ENCODE results near the gene PABPC1L2A.
"Not testable (repeated sequence)": the region's sequence is repeated elsewhere in the genome, so short reads cannot be mapped to it uniquely, and the experiment has no call there.

PABPC1L2A gene

DNA sequence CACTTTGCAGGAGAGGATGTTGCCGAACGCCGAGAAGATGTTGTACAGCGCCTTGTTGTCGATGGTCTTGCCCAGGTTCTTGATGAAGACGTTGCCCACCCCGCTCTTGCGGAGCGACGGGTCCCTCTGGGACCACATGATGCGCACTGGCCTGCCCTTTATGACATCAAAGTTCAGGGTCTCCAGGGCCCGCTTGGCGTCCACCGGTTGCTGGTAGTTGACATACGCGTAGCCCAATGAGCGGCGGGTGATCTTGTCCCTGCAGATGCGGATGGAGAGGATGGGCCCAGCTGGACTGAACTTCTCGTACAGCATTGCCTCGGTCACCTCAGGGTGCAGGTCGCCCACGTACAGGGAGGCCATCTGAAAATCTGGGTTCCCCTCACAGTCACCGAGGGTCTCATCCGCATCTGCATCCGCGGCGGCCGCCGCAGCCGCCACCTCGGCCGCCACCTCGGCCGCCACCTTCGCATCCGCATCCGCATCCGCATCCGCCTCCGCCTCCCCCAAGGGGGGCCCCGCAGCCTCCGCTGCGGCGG lies at the start of gene PABPC1L2A:
Gene PABPC1L2A (minus strand): TSS at position 489 of the 539 bp plus-strand sequence. CDS start 126 bp downstream, at position 363.
- not testable (repeated sequence) for DNase-seq

DNA sequence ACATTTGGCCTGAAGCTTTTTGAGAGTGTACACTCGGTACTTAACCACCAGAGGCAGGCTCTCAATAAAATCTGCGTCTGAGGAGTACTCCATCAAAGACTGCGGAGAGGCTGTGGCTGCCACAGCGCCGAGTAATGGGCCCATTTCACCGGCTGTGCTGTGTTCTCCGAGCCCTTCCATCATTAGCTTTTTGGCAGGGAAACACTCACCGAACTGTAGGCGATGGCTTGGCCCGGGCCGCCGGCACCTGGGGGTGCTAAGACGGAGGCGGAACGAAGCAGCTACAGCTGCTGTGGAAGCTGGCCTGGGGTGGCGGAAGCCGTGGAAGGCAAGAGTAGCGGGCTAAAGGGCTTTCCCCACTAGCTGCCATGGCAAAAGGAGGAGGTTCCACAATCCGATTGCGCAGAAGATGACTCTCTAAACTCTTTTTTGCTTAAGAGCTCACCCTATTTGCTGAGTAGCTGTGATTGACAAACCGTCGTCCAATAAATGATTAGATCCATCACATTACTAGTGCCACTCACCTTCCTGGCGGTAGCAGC lies 48.5 kb upstream of the PABPC1L2A start:
- DNase-seq: peak in 1 of 2 donors; percentile 17

DNA sequence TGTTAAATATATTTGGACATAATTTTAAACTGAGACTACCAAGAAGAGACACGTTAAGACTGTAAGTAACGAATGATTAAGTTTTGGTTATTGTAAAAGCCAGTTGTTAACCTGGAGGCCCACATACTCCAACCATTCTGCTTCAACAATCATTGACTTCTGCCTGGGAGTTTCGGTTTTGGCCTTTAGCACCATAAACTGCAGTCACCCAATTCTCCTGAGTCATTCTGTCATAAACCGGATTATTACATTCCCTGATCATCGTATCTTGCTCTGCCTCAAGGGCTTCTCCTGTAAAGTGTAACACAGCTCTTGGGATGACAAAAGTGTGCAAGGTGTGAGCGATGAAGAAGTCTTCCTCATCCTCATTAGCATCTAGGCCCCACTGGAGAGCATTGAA lies 46.9 kb upstream of the PABPC1L2A start:
- no peak for DNase-seq

DNA sequence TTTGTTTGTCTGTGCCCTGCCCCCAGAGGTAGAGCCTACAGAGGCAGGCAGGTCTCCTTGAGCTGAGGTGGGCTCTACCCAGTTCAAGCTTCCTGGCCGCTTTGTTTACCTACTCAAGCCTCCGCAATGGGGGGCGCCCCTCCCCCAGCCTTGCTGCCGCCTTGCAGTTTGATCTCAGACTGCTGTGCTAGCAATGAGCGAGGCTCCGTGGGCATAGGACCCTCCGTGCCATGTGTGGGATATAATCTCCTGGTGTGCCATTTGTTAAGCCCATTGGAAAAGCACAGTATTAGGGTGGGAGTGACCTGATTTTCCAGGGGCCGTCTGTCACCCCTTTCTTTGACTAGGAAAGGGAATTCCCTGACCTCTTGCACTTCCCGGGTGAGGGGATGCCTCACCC lies 20.2 kb upstream of the PABPC1L2A start:
- not testable (repeated sequence) for DNase-seq

DNA sequence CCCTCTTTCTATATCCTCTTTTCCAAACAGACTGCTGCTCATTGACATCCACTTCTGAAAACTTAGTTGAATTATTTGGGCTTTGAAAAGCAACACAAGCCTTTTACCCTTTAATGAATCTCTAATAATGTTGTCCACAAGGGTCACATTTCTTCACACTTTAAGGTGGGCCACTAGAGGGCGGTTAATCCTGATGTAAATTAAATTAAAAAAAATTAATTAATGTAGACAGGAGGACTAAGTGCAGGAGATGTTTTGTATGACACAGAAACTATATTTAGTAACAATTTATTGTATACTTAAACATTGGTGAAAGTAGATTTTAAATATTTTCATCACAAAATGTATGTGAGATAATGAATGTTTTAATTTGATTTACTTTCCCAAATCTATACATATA lies 7.5 kb upstream of the PABPC1L2A start:
- DNase-seq: not testable (repeated sequence)

DNA sequence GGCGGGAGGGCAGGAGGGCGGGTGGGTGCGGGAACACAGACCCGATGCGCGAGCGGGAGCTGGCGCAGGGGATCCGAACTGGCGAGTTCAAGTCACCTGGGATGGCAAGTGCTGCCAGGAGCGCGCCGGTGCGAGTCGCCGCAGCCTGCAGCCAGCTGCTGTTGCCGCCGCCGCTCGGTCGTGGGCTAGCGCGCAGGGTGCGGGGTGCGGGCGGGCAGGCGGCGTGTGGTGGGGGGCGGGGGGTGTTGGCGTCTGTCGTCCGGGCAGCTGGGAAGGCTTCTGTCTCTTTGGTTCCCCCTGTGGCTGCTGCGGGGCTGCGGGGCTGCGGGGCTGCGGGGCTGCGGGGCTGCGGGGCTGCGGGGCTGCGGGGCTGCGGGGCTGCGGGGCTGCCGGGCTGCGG lies 572 bp upstream of the PABPC1L2A start:
- not testable (repeated sequence) for DNase-seq

DNA sequence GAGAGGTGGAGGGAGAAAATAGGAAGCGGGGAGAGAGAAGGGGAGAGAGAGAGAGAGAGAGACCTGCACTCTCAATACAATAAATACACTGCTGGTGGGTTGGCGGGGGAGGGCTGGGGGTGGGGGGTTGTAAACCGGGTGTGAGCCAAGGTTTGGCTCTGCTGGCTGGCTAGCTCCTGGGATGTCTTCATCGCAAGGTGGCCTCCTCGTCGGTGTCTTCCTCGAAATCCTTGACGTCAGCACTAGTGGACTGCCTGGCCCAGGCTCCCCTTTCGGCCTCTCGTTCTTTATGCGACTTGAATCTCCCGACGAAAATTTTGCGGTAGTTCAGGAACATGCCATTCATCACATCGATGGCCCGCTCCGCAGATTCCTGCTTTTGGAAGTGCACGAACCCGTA lies 715 bp downstream of the PABPC1L2A start:
- DNase-seq: not testable (repeated sequence)

DNA sequence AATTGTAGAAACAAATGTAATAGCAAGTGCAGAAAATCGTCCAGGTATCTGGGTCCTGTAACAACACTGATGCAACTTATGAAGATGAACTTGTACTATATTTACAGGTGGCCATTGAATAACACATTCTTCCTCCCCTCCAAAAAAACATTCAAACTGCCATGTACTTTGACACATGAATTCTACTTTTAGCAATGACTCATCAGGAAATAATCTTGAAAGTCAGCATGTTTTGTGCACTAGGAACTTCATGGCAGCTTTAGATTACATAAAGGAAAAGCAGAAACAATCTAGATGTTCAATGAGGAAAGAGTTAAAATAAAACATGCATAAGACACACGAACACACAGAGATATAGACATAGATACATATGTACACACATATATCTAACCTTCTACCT lies 2.5 kb downstream of the PABPC1L2A start:
- DNase-seq: no peak

DNA sequence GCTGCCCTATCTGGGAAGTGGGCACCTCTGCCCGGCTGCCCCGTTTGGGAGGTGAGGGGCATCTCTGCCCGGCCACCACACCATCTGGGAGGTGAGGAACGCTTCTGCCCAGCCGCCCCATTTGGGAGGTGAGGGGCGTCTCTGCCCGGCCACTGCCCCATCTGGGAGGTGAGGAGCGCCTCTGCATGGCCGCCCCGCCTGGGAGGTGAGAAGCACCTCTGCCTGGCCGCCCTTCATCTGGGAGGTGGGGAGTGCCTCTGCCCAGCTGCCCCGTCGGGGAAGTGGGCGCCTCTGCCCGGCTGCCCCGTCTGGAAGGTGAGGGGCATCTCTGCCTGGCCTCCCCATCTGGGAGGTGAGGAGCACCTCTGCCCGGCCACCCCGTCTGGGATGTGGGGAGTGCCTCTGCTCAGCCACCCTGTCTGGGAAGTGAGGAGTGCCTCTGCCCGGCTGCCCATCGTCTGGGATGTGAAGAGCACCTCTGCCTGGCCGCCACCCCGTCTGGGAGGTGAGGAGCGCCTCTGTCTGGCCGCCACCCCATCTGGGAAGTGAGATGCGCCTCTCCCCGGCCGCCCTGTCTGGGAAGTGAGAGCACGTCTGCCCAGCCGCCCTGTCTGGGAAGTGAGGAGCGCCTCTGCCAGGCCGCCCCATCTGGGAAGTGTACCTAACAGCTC lies 9.8 kb downstream of the PABPC1L2A start:
- DNase-seq: no peak

DNA sequence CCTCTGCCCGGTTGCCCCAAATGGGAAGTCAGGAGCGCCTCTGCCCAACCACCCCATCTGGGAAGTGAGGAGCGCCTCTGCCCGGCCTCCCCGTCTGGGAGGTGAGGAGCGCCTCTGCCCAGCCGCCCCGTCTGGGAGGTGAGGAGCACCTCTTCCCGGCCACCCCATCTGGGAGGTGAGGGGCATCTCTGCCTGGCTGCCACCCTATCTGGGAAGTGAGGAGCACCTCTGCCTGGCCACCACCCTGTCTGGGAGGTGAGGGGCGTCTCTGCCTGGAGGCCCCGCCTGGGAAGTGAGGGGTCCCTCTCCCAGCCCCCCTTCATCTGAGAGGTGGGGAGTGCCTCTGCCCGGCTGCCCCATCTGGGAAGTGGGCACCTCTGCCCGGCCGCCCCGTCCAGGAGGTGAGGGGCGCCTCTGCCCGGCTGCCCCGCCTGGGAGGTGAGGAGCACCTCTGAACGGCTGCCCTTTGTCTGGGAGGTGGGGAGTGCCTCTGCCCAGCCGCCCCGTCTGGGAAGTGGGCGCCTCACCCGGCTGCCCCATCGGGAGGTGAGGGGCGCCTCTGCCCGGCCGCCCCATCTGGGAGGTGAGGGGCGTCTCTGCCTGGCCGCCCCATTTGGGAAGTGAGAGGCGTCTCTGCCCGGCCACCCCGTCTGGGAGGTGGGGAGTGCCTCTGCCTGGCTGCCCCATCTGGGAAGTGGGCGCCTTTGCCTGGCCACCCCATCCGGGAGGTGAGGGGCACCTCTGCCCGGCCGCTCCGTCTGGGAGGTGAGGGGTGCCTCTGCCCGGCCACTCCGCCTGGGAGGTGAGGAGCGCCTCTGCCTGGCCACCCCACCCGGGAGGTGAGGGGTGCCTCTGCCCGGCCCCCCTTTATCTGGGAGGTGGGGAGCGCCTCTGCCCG lies 10.6 kb downstream of the PABPC1L2A start:
- DNase-seq: no peak

DNA sequence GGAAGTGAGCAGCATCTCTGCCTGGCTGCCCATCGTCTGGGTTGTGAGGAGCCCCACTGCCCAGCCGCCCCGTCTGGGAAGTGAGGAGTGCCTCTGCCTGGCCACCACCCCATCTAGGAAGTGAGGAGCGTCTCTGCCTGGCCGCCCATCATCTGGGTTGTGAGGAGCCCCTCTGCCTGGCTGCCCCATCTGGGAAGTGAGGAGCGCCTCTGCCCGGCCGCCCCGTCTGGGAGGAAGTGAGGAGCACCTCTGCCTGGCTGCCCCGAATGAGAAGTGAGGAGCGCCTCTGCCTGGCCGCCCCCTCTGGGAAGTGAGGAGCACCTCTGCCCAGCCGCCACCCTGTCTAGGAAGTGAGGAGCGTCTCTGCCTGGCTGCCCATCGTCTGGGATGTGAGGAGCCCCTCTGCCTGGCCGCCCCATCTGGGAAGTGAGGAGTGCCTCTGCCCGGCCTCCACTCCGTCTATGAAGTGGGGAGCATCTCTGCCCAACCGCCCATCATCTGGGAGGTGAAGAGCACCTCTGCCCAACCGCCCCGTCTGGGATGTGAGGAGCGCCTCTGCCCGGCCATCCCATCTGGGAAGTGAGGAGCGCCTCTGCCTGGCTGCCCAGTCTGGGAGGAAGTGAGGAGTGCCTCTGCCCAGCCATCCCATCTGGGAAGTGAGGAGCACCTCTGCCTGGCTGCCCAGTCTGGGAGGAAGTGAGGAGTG lies 11.4 kb downstream of the PABPC1L2A start:
- DNase-seq: not testable (repeated sequence)

DNA sequence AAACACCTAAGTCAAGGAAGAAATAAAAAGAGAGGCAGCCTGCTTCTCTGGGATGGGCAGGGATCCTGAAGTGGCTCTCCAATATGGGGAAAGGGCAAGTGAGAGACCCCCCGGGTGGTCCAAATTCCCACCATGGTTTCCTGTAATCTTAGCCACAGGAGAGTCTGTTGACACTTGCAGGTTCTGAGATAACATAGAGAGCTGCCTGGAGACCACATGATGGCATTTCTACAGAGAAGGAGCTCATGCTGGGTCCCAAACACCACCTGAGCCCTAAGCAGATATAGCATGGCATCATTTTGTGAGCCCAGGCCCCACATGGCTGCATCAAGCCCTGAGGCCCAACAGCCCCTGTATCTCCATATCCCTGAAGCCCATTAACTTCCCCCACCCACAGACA lies 50.4 kb downstream of the PABPC1L2A start:
- no peak for DNase-seq
